HepG2 (cell line): ENCODE data around the gene PRPSAP1. TPM values are rescaled to one million over a fixed set of nuclear protein-coding genes. Genes with fewer than 3 reads are reported as not detected.

Experiments
- ARNT ChIP-seq: fragments of 450-650 bp; IDR thresholded peaks from 2 replicates; pipeline ENCODE4 v1.6.1; 2017
- EEA1 ChIP-seq: sonication (generic); formaldehyde crosslinking; IDR thresholded peaks from 2 replicates; pipeline ENCODE4 v1.5.1; 2020; ENCODE audit warnings: mild to moderate bottlenecking, missing genetic modification reagents, borderline replicate concordance
- FOXO1 ChIP-seq: sonication (generic); formaldehyde crosslinking; IDR thresholded peaks from 2 replicates; pipeline ENCODE4 v1.4.0; 2020; ENCODE audit warnings: missing genetic modification reagents
- KDM5B ChIP-seq: sonication (generic); formaldehyde crosslinking; IDR thresholded peaks from 2 replicates; pipeline ENCODE4 v1.4.0; 2020; ENCODE audit warnings: missing genetic modification reagents, mild to moderate bottlenecking, borderline replicate concordance
- NR2F6 ChIP-seq, 2 experiments: IDR thresholded peaks; 2 replicates each; pipeline ENCODE4 v1.6.1; 2016; ENCODE audit warnings: antibody characterized with exemption in 1 of 2, mild to moderate bottlenecking in 1 of 2
- POLR2AphosphoS2 ChIP-seq: IDR thresholded peaks from 2 replicates; pipeline ENCODE4 v1.6.1; 2011; ENCODE audit warnings: low read depth, low read length, improper control_type of control experiment
- RXRA ChIP-seq: sonication (generic); formaldehyde crosslinking; IDR thresholded peaks from 2 replicates; pipeline ENCODE4 v1.5.1; 2020; ENCODE audit warnings: missing genetic modification reagents
- SMAD9 ChIP-seq: sonication (generic); formaldehyde crosslinking; IDR thresholded peaks from 2 replicates; pipeline ENCODE4 v1.5.1; 2020; ENCODE audit warnings: mild to moderate bottlenecking, missing genetic modification reagents
- SOX13 ChIP-seq, 3 experiments: fragments of 450-650 bp in 1 of 3; sonication (generic) in 1 of 3; formaldehyde crosslinking in 1 of 3; IDR thresholded peaks in 2 of 3; conservative IDR thresholded peaks in 1 of 3; 2 replicates each; pipeline versions ENCODE4 v1.5.0 to v1.6.1; 2016 to 2020; ENCODE audit warnings: antibody characterized with exemption in 1 of 3, mild to moderate bottlenecking in 1 of 3, missing compliant biosample characterization in 1 of 3, missing genetic modification reagents in 1 of 3, moderate library complexity in 1 of 3
- ZBTB38 ChIP-seq: sonication (generic); formaldehyde crosslinking; IDR thresholded peaks from 2 replicates; pipeline ENCODE4 v1.5.1; 2020; ENCODE audit warnings: mild to moderate bottlenecking, missing genetic modification reagents
- ZFP36 ChIP-seq: fragments of 150-350 bp; IDR thresholded peaks from 2 replicates; pipeline ENCODE4 v1.6.1; 2018; ENCODE audit warnings: borderline replicate concordance, low read length, low read depth; ENCODE audit not compliant: partially characterized antibody
- ZNF460 ChIP-seq: sonication (generic); formaldehyde crosslinking; IDR thresholded peaks from 2 replicates; pipeline ENCODE4 v1.5.1; 2020; ENCODE audit warnings: missing genetic modification reagents, mild to moderate bottlenecking, borderline replicate concordance
- ZNF530 ChIP-seq: sonication (generic); formaldehyde crosslinking; IDR thresholded peaks from 2 replicates; pipeline ENCODE4 v1.5.0; 2020; ENCODE audit warnings: low read depth, mild to moderate bottlenecking, missing genetic modification reagents
- ZNF670 ChIP-seq: sonication (generic); formaldehyde crosslinking; IDR thresholded peaks from 2 replicates; pipeline ENCODE4 v1.8.0; 2022; ENCODE audit warnings: mild to moderate bottlenecking, missing genetic modification reagents, borderline replicate concordance
- ZNF883 ChIP-seq: sonication (generic); formaldehyde crosslinking; IDR thresholded peaks from 2 replicates; pipeline ENCODE4 v1.5.1; 2020; ENCODE audit warnings: mild to moderate bottlenecking, missing genetic modification reagents; ENCODE audit errors: not compliant biosample characterization
- ZSCAN25 ChIP-seq: sonication (generic); formaldehyde crosslinking; IDR thresholded peaks from 2 replicates; pipeline ENCODE4 v1.8.0; 2022; ENCODE audit warnings: mild to moderate bottlenecking, missing genetic modification reagents
- polyA plus RNA-seq, 8 experiments: library from polyadenylated mRNA; depleted of rRNA in 3 of 8; stranded (reverse) in 7 of 8; unstranded in 1 of 8; fragments of >200 nt; fragmentation: Illumina TruSeq in 4 of 8; extraction: Trizol in 4 of 8; gene quantifications; 2 replicates each; pipeline versions ENCODE4 v1.2.1 to v1.2.3, GENCODE V29; 2011 to 2016; ENCODE audit warnings: low read depth in 4 of 8, missing spikeins in 1 of 8, mixed read lengths in 1 of 8; ENCODE audit not compliant: insufficient read depth in 1 of 8
- total RNA-seq, 5 experiments: library from RNA; depleted of rRNA; stranded (reverse); fragments of >200 nt; fragmentation: Illumina TruSeq; extraction: Trizol; gene quantifications; 2 replicates each; pipeline ENCODE4 v1.2.3, GENCODE V29; 2016; ENCODE audit warnings: low read depth in 1 of 5
- TF ChIP-seq, protein P1 (sequence below): sonication (generic); formaldehyde crosslinking; IDR thresholded peaks from 2 replicates; pipeline ENCODE4 v1.8.0; 2022; ENCODE audit warnings: mild to moderate bottlenecking, missing genetic modification reagents
- TF ChIP-seq, protein P2 (sequence below): sonication (generic); formaldehyde crosslinking; IDR thresholded peaks from 2 replicates; pipeline ENCODE4 v1.4.0; 2020; ENCODE audit warnings: missing genetic modification reagents, borderline replicate concordance
- TF ChIP-seq, protein P3 (sequence below): sonication (generic); formaldehyde crosslinking; IDR thresholded peaks from 2 replicates; pipeline ENCODE4 v1.5.0; 2020; ENCODE audit warnings: missing genetic modification reagents
- TF ChIP-seq, protein P4 (sequence below): sonication (generic); formaldehyde crosslinking; IDR thresholded peaks from 2 replicates; pipeline ENCODE4 v1.9.0; 2021; ENCODE audit warnings: missing genetic modification reagents, borderline replicate concordance
- TF ChIP-seq, protein P5 (sequence below): sonication (generic); formaldehyde crosslinking; IDR thresholded peaks from 2 replicates; pipeline ENCODE4 v1.5.1; 2020; ENCODE audit warnings: missing genetic modification reagents, mild to moderate bottlenecking, borderline replicate concordance

Gene PRPSAP1
- total and polyA plus RNA-seq, 2 of the 13 experiments (the other 11 are each of a cell fraction or from before 2014, with no cell fraction given): 91.1 to 314 TPM

DNA sequence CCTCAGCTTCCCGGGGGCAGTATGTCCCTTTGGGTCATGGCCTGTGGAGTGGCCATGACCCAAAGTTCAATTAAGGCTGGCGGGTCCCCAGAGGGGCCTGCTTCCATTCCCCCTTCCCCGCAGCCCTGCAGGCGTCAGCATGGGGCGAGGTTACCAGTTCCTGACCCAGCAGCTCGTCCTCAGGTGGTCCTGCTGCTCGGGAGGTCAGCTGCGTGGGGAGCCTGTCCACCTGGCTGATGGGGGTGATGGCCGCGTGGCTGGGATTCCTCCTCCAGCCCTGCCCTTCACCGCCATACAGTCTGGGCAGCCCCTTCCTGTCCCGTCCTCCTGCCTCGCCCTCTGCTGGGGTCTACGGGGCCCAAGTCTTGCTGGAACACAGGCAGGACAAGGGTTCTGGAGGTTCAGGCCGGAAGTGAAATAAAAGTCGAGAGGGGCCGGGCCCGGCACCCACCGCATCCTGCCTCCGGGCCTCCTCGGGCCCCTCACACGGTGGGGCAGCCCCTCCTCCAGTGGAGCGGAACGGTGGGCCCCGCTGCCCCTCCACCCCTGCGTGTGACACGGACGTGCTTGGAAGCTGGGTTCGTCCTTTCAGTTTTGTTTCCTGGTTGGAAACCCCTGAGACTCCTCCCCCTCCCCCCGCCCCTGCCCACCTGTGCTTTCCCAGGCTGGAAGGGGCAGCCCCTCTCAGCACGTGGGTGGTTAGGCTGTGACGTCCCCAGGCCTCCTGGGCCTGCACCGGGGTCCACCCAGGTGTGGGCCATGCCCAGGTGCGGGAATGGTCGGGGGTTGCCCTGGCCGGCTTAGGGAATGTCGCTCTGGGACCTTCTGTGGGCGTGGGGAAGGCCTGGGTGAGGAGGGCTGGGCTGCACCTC lies 81.8 kb downstream of the PRPSAP1 start (continued):
- TF ChIP-seq ZBTB38 (CRISPR knock-in tag): peak; percentile 64; the same call in 1 of the 2 replicates
- TF ChIP-seq ZNF530: no peak
- TF ChIP-seq, protein P1, sequence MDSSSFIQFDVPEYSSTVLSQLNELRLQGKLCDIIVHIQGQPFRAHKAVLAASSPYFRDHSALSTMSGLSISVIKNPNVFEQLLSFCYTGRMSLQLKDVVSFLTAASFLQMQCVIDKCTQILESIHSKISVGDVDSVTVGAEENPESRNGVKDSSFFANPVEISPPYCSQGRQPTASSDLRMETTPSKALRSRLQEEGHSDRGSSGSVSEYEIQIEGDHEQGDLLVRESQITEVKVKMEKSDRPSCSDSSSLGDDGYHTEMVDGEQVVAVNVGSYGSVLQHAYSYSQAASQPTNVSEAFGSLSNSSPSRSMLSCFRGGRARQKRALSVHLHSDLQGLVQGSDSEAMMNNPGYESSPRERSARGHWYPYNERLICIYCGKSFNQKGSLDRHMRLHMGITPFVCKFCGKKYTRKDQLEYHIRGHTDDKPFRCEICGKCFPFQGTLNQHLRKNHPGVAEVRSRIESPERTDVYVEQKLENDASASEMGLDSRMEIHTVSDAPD (CRISPR knock-in tag): no peak
- peak; percentile 57 for TF ChIP-seq ZNF883 (CRISPR knock-in tag)
- TF ChIP-seq, protein P2, sequence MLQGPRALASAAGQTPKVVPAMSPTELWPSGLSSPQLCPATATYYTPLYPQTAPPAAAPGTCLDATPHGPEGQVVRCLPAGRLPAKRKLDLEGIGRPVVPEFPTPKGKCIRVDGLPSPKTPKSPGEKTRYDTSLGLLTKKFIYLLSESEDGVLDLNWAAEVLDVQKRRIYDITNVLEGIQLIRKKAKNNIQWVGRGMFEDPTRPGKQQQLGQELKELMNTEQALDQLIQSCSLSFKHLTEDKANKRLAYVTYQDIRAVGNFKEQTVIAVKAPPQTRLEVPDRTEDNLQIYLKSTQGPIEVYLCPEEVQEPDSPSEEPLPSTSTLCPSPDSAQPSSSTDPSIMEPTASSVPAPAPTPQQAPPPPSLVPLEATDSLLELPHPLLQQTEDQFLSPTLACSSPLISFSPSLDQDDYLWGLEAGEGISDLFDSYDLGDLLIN (CRISPR knock-in tag): no peak
- no peak for TF ChIP-seq NR2F6 (IDR thresholded peaks at IDR 0.05)
- no peak for TF ChIP-seq NR2F6 (CRISPR knock-in tag; IDR thresholded peaks at IDR 0.05)
- 0 out of 2 replicates have a peak, but pooled peaks have one; percentile 14 for TF ChIP-seq RXRA (CRISPR knock-in tag)
- TF ChIP-seq EEA1 (CRISPR knock-in tag): 0 out of 2 replicates have a peak, but pooled peaks have one; percentile 31
- TF ChIP-seq, protein P3, sequence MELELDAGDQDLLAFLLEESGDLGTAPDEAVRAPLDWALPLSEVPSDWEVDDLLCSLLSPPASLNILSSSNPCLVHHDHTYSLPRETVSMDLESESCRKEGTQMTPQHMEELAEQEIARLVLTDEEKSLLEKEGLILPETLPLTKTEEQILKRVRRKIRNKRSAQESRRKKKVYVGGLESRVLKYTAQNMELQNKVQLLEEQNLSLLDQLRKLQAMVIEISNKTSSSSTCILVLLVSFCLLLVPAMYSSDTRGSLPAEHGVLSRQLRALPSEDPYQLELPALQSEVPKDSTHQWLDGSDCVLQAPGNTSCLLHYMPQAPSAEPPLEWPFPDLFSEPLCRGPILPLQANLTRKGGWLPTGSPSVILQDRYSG: no peak
- TF ChIP-seq ZFP36: no peak
- TF ChIP-seq, protein P4, sequence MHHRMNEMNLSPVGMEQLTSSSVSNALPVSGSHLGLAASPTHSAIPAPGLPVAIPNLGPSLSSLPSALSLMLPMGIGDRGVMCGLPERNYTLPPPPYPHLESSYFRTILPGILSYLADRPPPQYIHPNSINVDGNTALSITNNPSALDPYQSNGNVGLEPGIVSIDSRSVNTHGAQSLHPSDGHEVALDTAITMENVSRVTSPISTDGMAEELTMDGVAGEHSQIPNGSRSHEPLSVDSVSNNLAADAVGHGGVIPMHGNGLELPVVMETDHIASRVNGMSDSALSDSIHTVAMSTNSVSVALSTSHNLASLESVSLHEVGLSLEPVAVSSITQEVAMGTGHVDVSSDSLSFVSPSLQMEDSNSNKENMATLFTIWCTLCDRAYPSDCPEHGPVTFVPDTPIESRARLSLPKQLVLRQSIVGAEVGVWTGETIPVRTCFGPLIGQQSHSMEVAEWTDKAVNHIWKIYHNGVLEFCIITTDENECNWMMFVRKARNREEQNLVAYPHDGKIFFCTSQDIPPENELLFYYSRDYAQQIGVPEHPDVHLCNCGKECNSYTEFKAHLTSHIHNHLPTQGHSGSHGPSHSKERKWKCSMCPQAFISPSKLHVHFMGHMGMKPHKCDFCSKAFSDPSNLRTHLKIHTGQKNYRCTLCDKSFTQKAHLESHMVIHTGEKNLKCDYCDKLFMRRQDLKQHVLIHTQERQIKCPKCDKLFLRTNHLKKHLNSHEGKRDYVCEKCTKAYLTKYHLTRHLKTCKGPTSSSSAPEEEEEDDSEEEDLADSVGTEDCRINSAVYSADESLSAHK: no peak
- TF ChIP-seq POLR2AphosphoS2: peak; percentile 25; the same call in 1 of the 2 replicates
- TF ChIP-seq FOXO1 (CRISPR knock-in tag): no peak
- TF ChIP-seq, protein P5, sequence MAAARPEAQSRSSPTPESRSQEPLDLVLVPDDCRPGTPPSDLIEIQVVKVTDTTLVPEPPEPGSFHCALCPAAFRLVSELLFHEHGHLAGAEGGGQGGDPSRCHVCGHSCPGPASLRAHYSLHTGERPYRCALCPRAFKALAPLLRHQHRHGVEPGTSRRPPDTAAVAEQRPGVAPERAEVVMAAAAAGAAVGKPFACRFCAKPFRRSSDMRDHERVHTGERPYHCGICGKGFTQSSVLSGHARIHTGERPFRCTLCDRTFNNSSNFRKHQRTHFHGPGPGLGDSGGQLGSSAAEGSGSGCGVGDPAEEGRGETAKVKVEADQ (CRISPR knock-in tag): 0 out of 2 replicates have a peak, but pooled peaks have one; percentile 64
- no peak for TF ChIP-seq ZNF460 (CRISPR knock-in tag)
- peak; percentile 38; the same call in 1 of the 2 replicates for TF ChIP-seq KDM5B
- no peak for TF ChIP-seq ARNT
- TF ChIP-seq SOX13 (IDR thresholded peaks at IDR 0.05): no peak
- TF ChIP-seq SOX13 (CRISPR knock-in tag; conservative IDR thresholded peaks at IDR 0.05 in 1 of 2, IDR thresholded peaks at IDR 0.05 in 1 of 2): no peak
- TF ChIP-seq SMAD9 (CRISPR knock-in tag): no peak
- no peak for TF ChIP-seq ZNF670 (CRISPR knock-in tag)
- TF ChIP-seq ZSCAN25: peak; percentile 78
